Measurements from ENCODE around the gene RIPK4. TPM values are rescaled to one million over a fixed set of nuclear protein-coding genes. Genes with fewer than 3 reads are reported as not detected.

RIPK4 gene
- total RNA-seq, 1 donor from 2014 or later, result not detected

- Mint-ChIP-seq H3K27ac (ENCODE audit: unreplicated experiment) (no peak overlapping the region), H3K27me3 (ENCODE audit: low read depth) (peaks cover 76% of the 10 kb centered on the region), H3K4me1 (peaks cover 13% of the 10 kb centered on the region), H3K4me3 (no peak overlapping the region), H3K36me3 (ENCODE audit: low read depth) (no peaks in the 10 kb centered on the region), H3K9me3 (no peaks in the 10 kb centered on the region)
- DNase-seq (ENCODE audit: low read depth, low spot score), result no peak
- no peak for TF ChIP-seq CTCF (conservative IDR thresholded peaks at IDR 0.05)
Measured at GRCh38 chr21:41772351-41773080, 5.7 kb upstream of the RIPK4 start.

- TF ChIP-seq CTCF (conservative IDR thresholded peaks at IDR 0.05), result no peak
- Mint-ChIP-seq H3K9me3 (no peaks in the 10 kb centered on the region), H3K4me1 (peaks cover 16% of the 10 kb centered on the region), H3K27me3 (ENCODE audit: low read depth) (peaks cover 82% of the 10 kb centered on the region), H3K36me3 (ENCODE audit: low read depth) (no peaks in the 10 kb centered on the region), H3K4me3 (no peak overlapping the region), H3K27ac (ENCODE audit: unreplicated experiment) (no peak overlapping the region)
- no peak for DNase-seq (ENCODE audit: low read depth, low spot score)
Measured at GRCh38 chr21:41771625-41771945, 4.7 kb upstream of the RIPK4 start.

DNA sequence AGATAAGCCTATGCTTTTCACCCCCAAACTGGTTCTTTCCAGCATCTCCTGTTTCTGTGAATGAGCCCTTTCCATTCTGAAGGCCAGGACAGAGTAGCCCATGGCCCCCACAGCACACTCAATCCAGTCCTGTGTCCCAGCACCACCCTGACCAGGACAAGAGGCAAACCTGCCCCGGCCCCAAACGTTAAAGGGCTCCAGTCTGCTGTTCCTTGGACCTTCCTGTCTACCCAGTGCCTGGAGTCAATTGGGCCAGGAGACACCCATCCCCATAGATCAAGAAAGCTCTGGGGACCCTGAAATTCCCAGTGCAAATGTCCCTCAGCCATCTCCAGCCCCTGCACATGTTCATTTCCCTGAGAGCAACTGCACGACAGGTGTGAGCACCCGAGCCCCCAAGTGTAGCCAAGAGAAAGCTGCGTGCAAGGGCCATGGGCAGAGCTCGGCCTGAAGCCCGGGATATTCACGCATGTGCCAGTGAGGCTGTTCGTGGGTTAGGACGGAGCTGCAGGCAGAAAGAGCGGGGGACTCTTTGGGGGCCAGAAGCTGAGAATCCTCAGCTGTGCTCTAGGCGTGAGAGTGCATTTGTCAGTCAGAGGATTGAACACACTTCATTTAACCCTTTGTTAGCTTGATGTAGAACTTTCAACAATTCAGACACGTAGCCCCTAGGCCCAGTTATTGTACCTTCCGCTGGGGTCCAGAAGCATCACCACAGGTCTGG is 4.2 kb upstream of the RIPK4 start:
- H3K27me3 Mint-ChIP-seq (ENCODE audit: low read depth), result peaks cover 82% of the 10 kb centered on the region
- no peaks in the 10 kb centered on the region for H3K9me3 Mint-ChIP-seq
- peaks cover 16% of the 10 kb centered on the region for H3K4me1 Mint-ChIP-seq
- no peak for TF ChIP-seq CTCF (conservative IDR thresholded peaks at IDR 0.05)
- no peak for DNase-seq (ENCODE audit: low read depth, low spot score)
- H3K36me3 Mint-ChIP-seq (ENCODE audit: low read depth), result no peaks in the 10 kb centered on the region
- H3K27ac Mint-ChIP-seq (ENCODE audit: unreplicated experiment), result no peak overlapping the region
- H3K4me3 Mint-ChIP-seq, result peak overlapping the region; percentile 17

DNA sequence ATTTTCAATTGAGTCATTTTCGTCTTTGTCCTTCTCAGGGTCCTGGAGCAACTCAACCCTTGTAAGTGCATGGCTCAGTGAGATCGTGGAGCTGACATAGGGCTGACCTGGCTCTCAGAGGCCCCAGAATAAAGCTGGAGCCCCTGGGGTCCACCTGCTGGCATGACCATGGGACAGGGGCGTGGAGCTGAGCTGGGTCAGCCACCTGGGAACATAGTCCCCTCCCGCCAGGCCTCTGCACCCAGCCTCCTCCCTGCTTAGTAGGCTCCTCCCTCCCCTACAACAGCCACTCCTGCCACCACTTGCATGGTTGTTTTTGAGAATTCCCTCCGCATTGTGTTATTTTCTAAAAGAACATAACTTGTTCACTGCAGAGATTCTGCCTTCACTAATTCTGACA is 3.1 kb upstream of the RIPK4 start:
- peaks cover 16% of the 10 kb centered on the region for H3K4me1 Mint-ChIP-seq
- DNase-seq (ENCODE audit: low read depth, low spot score), result no peak
- no peak for TF ChIP-seq CTCF (conservative IDR thresholded peaks at IDR 0.05)
- H3K36me3 Mint-ChIP-seq (ENCODE audit: low read depth), result no peaks in the 10 kb centered on the region
- no peak overlapping the region for H3K27ac Mint-ChIP-seq (ENCODE audit: unreplicated experiment)
- H3K4me3 Mint-ChIP-seq, result no peak overlapping the region
- peaks cover 87% of the 10 kb centered on the region for H3K27me3 Mint-ChIP-seq (ENCODE audit: low read depth)
- H3K9me3 Mint-ChIP-seq, result no peaks in the 10 kb centered on the region

DNA sequence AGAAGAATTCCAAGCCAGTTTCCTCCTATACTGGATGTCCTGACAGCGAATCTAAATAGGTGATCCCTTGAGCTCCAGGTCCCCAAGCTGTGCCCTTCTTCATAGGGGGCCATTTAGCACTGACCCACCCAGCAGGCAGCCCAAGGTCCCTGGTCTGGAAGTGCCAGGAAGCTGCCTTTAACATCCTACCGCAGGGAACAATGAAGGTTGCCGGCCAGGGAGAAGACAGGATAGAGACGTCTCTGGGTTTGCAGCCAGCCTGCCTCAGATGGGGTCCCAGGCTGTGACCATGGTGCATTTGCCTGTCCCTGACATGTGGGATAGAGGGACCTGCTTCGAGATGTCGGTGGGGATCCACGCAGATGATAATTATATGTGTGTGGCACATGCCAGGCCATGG is 2.7 kb upstream of the RIPK4 start:
- no peak for TF ChIP-seq CTCF (conservative IDR thresholded peaks at IDR 0.05)
- H3K4me3 Mint-ChIP-seq, result no peak overlapping the region
- no peak for DNase-seq (ENCODE audit: low read depth, low spot score)
- H3K9me3 Mint-ChIP-seq, result no peaks in the 10 kb centered on the region
- H3K36me3 Mint-ChIP-seq (ENCODE audit: low read depth), result no peaks in the 10 kb centered on the region
- H3K27me3 Mint-ChIP-seq (ENCODE audit: low read depth), result peaks cover 87% of the 10 kb centered on the region
- H3K27ac Mint-ChIP-seq (ENCODE audit: unreplicated experiment), result no peak overlapping the region
- H3K4me1 Mint-ChIP-seq, result peaks cover 16% of the 10 kb centered on the region
